Astrocyte (in vitro differentiated cells and primary cell): Measurements from ENCODE around the gene SNW1.

Experiments
- CTCF ChIP-seq: IDR thresholded peaks from 2 replicates; pipeline ENCODE4 v1.5.1; 2011; ENCODE audit warnings: low read depth, mild to moderate bottlenecking, inconsistent platforms, low read length, moderate library complexity; ENCODE audit not compliant: insufficient read depth
- EZH2 ChIP-seq: IDR thresholded peaks from 2 replicates; pipeline ENCODE4 v1.6.1; 2012; ENCODE audit warnings: mild to moderate bottlenecking, low read length, inconsistent platforms; ENCODE audit not compliant: insufficient read depth

GRCh38 chr14:77761205-77761931 lies 412 bp upstream of the SNW1 start:
- TF ChIP-seq CTCF (peak; percentile 4), EZH2 (no peak)
